GM15510 (cell line): ENCODE results near the gene SPSB2.

Source experiments
- POLR2A ChIP-seq: IDR thresholded peaks from 3 replicates; pipeline ENCODE4 v1.6.1; 2011; ENCODE audit warnings: borderline replicate concordance; ENCODE audit not compliant: insufficient read length; ENCODE audit errors: extremely low read depth

Gene SPSB2, protein sequence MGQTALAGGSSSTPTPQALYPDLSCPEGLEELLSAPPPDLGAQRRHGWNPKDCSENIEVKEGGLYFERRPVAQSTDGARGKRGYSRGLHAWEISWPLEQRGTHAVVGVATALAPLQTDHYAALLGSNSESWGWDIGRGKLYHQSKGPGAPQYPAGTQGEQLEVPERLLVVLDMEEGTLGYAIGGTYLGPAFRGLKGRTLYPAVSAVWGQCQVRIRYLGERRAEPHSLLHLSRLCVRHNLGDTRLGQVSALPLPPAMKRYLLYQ

DNA sequence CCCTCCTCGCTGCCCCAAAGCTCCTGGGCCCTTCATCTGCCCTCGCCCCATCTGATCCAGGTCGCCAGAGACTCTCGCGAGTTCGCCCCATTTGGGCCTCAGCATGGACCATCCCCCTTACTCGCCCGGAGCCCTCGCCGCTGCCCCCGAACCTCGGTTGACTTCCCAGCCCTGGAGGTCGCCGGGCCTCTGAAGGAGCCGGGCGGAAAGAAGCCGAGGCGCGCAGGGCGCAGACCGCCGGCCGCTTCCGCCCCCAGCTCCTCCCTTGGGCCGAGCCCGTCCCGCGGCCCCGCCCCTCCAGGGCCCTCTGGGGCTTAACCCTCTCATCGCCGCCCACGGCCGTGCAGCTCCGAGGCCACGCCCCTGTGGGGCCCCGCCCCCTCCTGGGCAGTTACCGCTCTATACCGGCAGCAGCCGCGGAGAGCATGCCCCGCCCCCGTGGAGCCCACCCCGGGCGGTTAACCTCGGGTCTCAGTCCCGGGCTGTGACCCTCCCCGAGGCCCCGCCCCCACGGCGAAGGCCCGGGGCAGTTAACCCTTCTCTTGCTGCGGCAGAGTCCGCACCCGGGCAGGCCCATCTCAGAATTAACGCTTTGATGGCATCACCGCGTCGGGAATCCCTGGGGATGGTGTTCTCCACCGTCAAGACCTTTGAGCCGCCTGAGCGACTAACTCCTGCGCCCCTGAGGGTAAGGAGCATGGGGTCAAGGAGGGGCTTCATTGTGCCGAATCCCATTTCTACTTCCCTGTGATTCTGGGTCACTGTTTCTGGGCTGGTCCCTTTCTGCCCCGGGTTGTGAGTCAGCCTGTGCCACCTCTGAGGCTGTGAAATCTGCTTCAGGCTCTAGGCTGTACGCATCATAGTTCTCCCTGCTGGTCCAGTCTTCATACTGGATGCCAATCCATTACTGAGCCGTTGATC, at the start of gene SPSB2:
Gene SPSB2 (minus strand): TSS at position 210 of the 921 bp plus-strand sequence. CDS start 402 bp downstream, outside the sequence.
- TF ChIP-seq POLR2A, result peak; percentile 69

DNA sequence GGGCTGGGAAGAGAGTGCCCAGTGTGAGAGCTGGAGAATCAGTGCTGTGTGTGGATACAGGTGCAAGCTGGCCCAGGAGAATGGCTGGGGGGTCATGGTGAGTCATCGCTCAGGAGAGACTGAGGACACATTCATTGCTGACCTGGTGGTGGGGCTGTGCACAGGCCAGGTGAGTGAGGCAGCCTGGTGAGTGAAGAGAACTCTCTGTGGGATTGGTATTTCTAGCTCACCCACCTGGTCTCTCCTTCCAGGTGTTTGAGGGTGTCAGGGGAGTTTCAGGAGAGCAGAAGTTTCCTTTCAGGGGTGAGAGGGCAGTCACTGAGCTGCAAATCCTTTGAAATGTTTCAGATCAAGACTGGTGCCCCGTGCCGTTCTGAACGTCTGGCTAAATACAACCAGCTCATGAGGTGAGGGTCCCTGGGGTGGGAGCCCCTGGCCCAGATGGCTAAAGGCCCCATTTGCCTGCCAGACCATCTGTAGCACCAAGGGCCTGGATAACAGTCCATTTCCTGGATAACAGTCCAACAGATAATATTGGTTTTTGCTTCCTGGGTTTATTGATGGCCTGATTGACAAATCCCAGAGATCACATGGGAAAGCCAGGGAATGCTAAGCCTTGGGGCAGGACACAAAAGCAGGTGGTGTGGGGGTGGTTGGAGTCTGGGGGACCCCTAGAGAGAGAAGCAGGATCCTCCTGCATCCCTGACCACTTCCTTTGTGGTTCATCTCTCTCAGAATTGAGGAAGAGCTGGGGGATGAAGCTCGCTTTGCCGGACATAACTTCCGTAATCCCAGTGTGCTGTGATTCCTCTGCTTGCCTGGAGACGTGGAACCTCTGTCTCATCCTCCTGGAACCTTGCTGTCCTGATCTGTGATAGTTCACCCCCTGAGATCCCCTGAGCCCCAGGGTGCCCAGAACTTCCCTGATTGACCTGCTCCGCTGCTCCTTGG, 49.2 kb upstream of the SPSB2 start:
- no peak for TF ChIP-seq POLR2A

DNA sequence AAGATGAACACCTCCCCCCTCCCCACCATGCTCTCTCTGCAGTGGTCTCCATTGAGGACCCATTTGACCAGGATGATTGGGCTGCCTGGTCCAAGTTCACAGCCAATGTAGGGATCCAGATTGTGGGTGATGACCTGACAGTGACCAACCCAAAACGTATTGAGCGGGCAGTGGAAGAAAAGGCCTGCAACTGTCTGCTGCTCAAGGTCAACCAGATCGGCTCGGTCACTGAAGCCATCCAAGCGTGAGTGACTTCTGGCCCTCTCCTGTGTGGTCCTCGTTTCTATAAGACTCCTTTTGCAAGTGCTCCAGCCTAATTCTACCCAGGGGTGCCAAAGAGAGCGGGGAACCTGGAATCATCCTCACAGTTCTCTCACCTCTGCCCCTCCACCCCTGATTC, 48.4 kb upstream of the SPSB2 start:
- TF ChIP-seq POLR2A, result no peak

DNA sequence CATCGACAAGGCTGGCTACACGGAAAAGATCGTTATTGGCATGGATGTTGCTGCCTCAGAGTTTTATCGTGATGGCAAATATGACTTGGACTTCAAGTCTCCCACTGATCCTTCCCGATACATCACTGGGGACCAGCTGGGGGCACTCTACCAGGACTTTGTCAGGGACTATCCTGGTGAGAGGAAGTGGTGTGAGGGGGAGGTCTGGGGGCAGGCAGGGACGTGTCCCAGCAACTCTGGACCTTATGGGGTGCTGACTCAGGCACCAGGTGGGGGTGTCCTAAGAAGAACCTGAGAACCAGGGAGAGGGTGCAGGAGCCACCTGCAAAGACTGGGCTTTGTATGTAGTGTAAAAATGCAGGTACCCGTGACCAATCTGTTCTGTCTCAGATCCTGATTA, 46.5 kb upstream of the SPSB2 start:
- no peak for TF ChIP-seq POLR2A

DNA sequence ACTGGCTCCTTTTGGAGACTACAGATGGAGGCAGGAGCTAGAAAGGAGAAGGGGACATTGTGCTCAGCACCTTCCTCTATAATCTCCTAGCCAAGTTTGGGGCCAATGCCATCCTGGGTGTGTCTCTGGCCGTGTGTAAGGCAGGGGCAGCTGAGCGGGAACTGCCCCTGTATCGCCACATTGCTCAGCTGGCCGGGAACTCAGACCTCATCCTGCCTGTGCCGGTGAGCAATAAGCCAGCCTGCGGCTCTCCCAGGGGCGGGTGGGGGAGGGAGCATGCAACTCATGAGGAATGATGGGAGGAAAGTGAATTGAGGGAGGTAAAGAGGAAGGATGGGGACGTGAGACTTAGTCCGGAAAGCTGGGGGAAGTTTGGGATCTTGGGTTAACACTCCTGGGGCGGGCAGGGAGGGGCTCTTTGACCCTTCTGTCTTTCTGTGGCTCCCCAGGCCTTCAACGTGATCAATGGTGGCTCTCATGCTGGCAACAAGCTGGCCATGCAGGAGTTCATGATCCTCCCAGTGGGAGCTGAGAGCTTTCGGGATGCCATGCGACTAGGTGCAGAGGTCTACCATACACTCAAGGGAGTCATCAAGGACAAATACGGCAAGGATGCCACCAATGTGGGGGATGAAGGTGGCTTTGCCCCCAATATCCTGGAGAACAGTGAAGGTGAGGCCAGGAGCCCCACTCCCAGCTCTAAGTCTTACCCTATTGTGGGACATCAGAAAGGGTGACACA, 44.6 kb upstream of the SPSB2 start:
- no peak for TF ChIP-seq POLR2A

DNA sequence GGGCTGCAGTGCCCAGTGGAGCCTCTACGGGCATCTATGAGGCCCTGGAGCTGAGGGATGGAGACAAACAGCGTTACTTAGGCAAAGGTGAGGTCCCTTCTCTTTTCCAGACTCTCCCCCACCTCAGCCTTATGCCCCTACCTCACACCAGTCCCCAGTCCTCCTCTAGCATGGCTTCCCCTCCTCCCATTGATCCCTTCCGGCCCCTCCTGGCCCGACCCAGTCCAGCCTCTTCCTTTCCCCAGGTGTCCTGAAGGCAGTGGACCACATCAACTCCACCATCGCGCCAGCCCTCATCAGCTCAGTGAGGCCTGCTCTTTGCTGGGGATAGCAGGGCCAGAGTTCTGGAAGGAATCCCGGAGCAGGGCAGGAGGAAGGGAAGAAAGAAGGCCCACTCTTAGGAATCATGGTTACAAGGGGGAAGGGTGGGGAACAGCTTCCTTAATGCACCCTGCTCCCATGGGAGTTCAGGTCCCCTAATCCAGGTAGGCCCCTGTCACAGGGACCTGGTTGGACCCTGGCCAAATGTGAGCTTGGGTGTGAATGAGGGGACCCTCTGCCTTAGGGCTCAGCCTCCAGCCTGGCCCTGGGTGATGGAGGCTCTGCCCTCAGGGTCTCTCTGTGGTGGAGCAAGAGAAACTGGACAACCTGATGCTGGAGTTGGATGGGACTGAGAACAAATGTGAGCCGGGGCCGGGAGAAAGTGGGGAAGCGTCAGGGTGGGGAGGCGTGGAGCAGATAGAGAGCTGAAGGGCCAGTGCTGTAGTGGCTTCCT, 43.5 kb upstream of the SPSB2 start:
- no peak for TF ChIP-seq POLR2A

DNA sequence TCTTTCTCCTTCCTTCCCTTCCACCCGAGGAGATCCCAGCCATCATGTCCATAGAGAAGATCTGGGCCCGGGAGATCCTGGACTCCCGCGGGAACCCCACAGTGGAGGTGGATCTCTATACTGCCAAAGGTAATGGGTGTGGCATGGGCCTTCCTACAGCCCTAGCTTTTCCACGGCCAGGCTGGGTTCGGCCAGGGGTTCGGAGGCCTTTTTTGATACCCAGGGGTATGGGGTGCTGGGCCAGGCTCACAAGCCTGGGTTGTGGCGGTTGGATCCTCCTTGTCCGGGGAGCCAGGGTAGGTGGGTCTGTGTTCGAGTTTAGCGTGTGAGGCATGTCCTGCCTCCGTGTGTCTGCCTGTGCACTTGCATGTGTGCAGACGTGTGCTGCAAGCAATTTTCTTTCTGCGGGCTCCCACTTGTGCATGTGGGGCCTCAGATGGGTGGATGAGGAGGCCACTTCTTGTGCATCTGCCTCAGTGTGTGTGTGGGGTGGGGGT, 42.7 kb upstream of the SPSB2 start:
- TF ChIP-seq POLR2A, result no peak

DNA sequence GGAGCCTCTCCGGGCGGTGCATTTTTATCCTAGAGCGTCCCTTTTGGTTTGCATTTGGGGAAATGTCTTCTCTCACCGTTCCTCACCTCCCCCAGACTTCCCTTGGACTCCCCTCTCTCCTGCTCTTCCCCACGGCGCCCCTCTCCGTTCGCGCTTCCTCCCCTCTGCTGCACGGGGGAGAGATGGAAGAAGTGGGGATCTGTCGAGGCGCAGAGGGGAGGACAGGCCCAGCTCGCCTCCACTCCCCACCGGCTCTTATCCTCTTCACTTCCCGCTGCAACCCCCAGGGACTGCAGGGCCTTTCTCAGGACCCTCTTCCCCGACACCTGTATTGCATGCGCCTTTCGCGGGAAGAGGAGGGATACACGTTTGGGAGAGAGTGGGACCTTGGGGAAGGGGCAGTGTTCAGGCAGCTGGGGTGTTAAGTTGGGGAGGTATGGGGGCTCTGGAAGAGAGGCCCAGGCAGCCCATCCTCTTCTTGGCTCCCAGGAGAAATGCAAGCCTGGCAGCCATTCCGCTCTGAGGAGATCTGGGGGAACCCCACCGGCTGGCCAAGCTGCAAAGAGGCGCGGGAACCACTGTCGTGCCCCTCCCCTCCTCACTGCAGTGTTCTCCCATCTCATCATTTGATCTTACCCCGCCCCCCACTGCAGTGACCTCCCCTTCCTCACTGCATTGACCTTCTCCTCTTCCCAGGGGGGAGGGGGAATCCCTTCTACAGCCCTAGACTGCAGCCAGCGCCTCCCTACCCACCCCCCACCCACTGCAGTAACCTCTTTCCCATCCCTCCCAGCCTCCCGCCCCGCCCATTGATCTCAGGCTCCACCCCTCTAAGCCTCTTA, 42.1 kb upstream of the SPSB2 start:
- TF ChIP-seq POLR2A, result no peak

DNA sequence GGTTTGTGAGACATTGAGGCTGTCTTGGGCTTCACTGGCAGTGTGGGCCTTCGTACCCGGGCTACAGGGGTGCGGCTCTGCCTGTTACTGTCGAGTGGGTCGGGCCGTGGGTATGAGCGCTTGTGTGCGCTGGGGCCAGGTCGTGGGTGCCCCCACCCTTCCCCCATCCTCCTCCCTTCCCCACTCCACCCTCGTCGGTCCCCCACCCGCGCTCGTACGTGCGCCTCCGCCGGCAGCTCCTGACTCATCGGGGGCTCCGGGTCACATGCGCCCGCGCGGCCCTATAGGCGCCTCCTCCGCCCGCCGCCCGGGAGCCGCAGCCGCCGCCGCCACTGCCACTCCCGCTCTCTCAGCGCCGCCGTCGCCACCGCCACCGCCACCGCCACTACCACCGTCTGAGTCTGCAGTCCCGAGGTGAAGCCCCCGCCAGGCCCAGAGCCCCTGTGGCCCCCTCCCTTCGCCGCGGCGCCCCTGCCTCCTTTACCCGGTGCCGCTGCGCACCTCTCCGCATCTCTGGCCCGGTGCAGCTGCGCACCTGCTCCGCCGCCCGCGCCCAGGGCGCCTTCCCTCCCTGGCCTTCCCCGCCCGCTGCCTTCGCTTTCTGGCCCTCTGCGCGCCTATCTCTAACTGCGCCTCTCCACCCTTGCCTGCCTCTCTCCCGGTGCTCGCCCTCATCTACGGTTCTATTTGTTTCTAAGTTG, 41.3 kb upstream of the SPSB2 start, which contains the start of gene ENO2:
Gene ENO2 (plus strand): TSS at position 335 of the 701 bp plus-strand sequence. CDS start 1,253 bp downstream, outside the sequence.
- TF ChIP-seq POLR2A, result peak; percentile 55

DNA sequence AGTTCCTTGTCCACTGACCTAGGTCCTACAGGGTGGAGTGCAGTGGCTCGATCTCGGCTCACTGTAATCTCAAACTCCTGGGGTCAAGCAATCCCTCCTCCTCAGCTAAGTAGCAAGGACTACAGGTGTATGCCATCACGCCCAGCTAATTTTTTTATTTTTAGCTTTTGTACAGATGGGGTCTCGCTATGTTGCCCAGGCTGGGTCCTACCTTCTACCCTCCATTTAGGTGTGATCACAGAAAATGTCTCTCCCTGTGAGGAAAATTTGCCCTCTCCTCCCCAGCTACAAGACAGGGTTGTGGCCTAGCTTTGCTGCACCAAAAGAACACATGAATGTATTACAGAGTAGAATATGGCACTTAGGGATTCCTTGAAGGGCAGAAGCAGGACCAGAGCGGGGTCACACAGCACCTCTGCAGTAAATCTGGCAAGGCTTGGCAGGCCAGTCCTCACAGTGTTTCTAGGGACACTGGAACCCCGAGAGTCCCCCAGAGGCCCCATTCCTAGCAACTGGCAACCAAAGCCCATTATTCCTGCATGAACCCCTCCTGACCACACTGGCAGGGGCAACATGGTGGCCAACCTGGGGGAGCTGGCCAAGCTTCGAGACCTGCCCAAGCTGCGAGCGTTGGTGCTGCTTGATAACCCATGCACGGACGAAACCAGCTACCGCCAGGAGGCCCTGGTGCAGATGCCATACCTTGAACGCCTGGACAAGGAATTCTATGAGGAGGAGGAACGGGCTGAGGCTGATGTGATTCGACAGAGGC, 39.2 kb upstream of the SPSB2 start:
- TF ChIP-seq POLR2A, result no peak
